A673 (cell line): ENCODE results near the gene ZNF335. TPM values are rescaled to one million over a fixed set of nuclear protein-coding genes. Genes with fewer than 3 reads are reported as not detected.
A peak's percentile ranks its signal among the peaks of the same experiment; 100 is the strongest.

ENCODE experiments used
- BruUV-seq: library from RNA; stranded (reverse); fragments of 400-500 nt; replicated peaks from 2 replicates; lab custom pipeline; 2021; lab: Mats Ljungman, UMichigan
- CTCF ChIA-PET: fragments of 300-600 bp; sonication (Branson Sonifier 250); formaldehyde crosslinking; loops from one replicate; lab custom pipeline; 2022; ENCODE audit warnings: antibody characterized with exemption; lab: Charles Lee
- POLR2A ChIA-PET: fragments of 300-600 bp; sonication (Branson Sonifier 250); formaldehyde crosslinking; loops from one replicate; lab custom pipeline; 2022; ENCODE audit warnings: antibody characterized with exemption; ENCODE audit not compliant: low non-redundant PET; lab: Charles Lee
- DNase-seq: peaks from one replicate; pipeline ENCODE4 v3.0.0-alpha.2; 2015; ENCODE audit warnings: low spot score
- H3K27ac ChIP-seq: fragments of 200-600 bp; sonication (generic); 2 replicates; pipeline ENCODE4 v1.5.1; 2016; ENCODE audit warnings: mixed run types, low read depth, mild to moderate bottlenecking, mixed read lengths, antibody characterized with exemption, low read length; ENCODE audit not compliant: poor library complexity, severe bottlenecking
- H3K27me3 ChIP-seq: fragments of 200-600 bp; sonication (generic); replicated peaks from 2 replicates; pipeline ENCODE4 v1.6.1; 2017; ENCODE audit warnings: mixed run types, low read depth, mild to moderate bottlenecking, mixed read lengths, antibody characterized with exemption, low read length; ENCODE audit not compliant: insufficient read depth, poor library complexity
- H3K36me3 ChIP-seq: fragments of 200-600 bp; sonication (generic); 2 replicates; pipeline ENCODE4 v1.6.1; 2016; ENCODE audit warnings: mixed run types, mild to moderate bottlenecking, mixed read lengths, antibody characterized with exemption, low read length; ENCODE audit not compliant: insufficient read depth, poor library complexity, severe bottlenecking
- H3K4me1 ChIP-seq: fragments of 200-600 bp; sonication (generic); 2 replicates; pipeline ENCODE4 v1.6.1; 2017; ENCODE audit warnings: mixed run types, mild to moderate bottlenecking, mixed read lengths, antibody characterized with exemption, low read length; ENCODE audit not compliant: insufficient read depth, poor library complexity, severe bottlenecking
- H3K4me3 ChIP-seq: fragments of 200-600 bp; sonication (generic); 2 replicates; pipeline ENCODE4 v1.5.1; 2016; ENCODE audit warnings: low read depth, mixed run types, mild to moderate bottlenecking, mixed read lengths, low read length; ENCODE audit not compliant: poor library complexity, severe bottlenecking
- H3K9me3 ChIP-seq: fragments of 200-600 bp; sonication (generic); 2 replicates; pipeline ENCODE4 v1.6.1; 2016; ENCODE audit warnings: mixed run types, low read depth, mild to moderate bottlenecking, mixed read lengths, antibody characterized with exemption, low read length; ENCODE audit not compliant: poor library complexity, severe bottlenecking
- EZH2 ChIP-seq: fragments of 200-600 bp; sonication (generic); IDR thresholded peaks from 2 replicates; pipeline ENCODE4 v1.6.1; 2017; ENCODE audit warnings: borderline replicate concordance, low read depth, mild to moderate bottlenecking, mixed read lengths, antibody characterized with exemption, low read length; ENCODE audit not compliant: poor library complexity, severe bottlenecking
- intact Hi-C: fragments of 100-400 bp; cut with micrococcal nuclease; formaldehyde crosslinking; loops from one replicate; pipeline ENCODE4 v1.10.0; 2022; ENCODE audit not compliant: unreplicated experiment
- total RNA-seq: library from RNA; stranded (reverse); gene quantifications from 2 replicates; pipeline ENCODE4 v1.2.3, GENCODE V29; 2021
- TF ChIP-seq, protein P1 (sequence below): fragments of 300-800, 200-600 bp; sonication (generic); conservative IDR thresholded peaks from 2 replicates; pipeline ENCODE4 v1.5.1; 2017; ENCODE audit warnings: low read depth, mild to moderate bottlenecking, antibody characterized with exemption, low read length, moderate library complexity, mixed read lengths

ZNF335 gene
- total RNA-seq, 1 experiment from 2014 or later: 31.9 TPM

DNA sequence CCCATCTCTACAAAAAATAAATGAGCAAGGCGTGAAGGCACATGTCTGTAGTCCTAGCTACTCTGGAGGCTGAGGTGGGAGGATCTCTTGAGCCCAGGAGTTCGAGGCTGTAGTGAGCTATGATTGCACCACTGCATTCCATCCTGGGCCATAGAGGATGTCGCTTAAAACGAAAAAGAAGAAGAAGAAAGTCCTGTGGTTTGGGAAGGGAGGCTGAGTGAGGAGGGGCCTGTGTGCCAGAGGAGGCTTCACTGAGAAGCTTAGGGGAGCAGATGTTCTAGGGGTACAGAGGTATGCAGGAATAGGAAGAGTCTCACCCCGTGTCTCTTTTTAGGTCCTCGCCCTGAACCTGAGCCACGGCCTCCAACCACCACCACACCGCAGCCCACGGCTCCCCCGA lies 40.9 kb upstream of the ZNF335 start:
- Histone ChIP-seq H3K27me3 (no peaks in the 10 kb centered on the region), H3K27ac (no peak overlapping the region), H3K36me3 (no peaks in the 10 kb centered on the region), H3K9me3 (no peaks in the 10 kb centered on the region), H3K4me1 (peaks cover 25% of the 10 kb centered on the region), H3K4me3 (no peak overlapping the region)
- no peak for DNase-seq
- POLR2A ChIA-PET: no interaction called here
- TF ChIP-seq, protein P1, sequence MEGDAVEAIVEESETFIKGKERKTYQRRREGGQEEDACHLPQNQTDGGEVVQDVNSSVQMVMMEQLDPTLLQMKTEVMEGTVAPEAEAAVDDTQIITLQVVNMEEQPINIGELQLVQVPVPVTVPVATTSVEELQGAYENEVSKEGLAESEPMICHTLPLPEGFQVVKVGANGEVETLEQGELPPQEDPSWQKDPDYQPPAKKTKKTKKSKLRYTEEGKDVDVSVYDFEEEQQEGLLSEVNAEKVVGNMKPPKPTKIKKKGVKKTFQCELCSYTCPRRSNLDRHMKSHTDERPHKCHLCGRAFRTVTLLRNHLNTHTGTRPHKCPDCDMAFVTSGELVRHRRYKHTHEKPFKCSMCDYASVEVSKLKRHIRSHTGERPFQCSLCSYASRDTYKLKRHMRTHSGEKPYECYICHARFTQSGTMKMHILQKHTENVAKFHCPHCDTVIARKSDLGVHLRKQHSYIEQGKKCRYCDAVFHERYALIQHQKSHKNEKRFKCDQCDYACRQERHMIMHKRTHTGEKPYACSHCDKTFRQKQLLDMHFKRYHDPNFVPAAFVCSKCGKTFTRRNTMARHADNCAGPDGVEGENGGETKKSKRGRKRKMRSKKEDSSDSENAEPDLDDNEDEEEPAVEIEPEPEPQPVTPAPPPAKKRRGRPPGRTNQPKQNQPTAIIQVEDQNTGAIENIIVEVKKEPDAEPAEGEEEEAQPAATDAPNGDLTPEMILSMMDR: no peak
- no peak for TF ChIP-seq EZH2
- intact Hi-C loops: no loop called here
- no TSS peak for BruUV-seq
- CTCF ChIA-PET: interaction anchor here (3.0 kb wide), 1 partner anchor 26 kb away, joined by 12 read pairs; no protein-coding TSS in a partner anchor

DNA sequence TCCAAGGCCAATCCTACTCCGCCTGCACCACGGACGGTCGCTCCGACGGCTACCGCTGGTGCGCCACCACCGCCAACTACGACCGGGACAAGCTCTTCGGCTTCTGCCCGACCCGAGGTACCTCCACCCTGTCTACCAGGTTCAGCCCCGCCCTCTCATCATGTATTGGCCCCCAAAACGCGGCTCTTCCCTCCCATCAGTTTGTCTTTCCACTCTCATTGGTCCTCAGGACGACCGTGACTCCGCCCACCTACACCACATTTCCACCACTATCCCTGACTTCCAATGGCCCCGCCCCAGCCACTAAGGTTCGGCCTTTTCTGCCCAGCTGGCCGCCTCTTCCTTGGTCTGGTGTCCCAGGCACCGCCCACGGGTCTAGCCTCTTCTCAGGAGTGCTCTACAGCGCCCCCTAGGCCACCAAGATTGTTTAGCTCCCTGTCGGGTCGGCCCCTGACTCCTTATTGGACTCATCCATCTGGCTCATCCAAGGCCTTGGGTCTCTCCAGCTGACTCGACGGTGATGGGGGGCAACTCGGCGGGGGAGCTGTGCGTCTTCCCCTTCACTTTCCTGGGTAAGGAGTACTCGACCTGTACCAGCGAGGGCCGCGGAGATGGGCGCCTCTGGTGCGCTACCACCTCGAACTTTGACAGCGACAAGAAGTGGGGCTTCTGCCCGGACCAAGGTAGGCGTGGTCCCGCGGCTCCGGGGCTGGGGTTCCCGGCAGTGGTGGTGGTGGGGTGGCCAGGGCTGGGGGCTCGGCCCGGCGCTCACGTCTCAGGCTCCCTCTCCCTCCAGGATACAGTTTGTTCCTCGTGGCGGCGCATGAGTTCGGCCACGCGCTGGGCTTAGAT lies 39.9 kb upstream of the ZNF335 start:
- peak; percentile 55 for DNase-seq
- Histone ChIP-seq H3K27me3 (no peaks in the 10 kb centered on the region), H3K4me1 (peaks cover 25% of the 10 kb centered on the region), H3K36me3 (no peaks in the 10 kb centered on the region), H3K4me3 (no peak overlapping the region), H3K9me3 (no peaks in the 10 kb centered on the region), H3K27ac (no peak overlapping the region)
- intact Hi-C loops: no loop called here
- ChIA-PET CTCF (interaction anchor here (0.5 to 1.0 kb wide), 4 partner anchors 19 to 415 kb away, joined by 3 to 7 read pairs (median 3); no protein-coding TSS in a partner anchor), POLR2A (no interaction called here)
- no TSS peak for BruUV-seq
- TF ChIP-seq, protein P1: peak; percentile 65
- TF ChIP-seq EZH2: no peak

DNA sequence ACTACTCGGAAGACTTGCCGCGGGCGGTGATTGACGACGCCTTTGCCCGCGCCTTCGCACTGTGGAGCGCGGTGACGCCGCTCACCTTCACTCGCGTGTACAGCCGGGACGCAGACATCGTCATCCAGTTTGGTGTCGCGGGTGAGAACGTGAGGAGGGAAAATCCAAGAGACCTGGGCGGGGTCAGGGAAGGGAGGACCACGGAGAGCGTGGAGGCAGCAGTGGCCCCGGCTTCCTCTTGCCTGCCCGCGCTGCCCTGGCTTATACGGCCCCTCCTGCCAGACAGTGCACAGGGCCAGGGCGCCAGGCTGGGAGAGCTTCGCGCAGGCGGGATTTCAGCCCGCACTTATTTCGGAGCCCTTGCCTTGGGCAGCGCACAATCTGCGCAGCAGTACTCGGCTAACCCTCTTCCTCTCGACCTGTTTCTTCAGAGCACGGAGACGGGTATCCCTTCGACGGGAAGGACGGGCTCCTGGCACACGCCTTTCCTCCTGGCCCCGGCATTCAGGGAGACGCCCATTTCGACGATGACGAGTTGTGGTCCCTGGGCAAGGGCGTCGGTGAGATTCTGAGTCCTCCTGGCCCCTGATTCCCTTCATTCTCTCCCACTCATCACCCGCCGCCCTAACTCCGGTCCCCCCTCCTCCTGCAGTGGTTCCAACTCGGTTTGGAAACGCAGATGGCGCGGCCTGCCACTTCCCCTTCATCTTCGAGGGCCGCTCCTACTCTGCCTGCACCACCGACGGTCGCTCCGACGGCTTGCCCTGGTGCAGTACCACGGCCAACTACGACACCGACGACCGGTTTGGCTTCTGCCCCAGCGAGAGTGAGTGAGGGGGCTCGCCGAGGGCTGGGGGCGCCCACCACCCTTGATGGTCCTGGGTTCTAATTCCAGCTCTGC lies 38.7 kb upstream of the ZNF335 start:
- Histone ChIP-seq H3K27me3 (no peaks in the 10 kb centered on the region), H3K4me1 (peaks cover 27% of the 10 kb centered on the region), H3K4me3 (no peak overlapping the region), H3K36me3 (no peaks in the 10 kb centered on the region), H3K9me3 (no peaks in the 10 kb centered on the region), H3K27ac (no peak overlapping the region)
- DNase-seq: no peak
- ChIA-PET POLR2A (no interaction called here), CTCF (interaction anchor here (0.9 to 1.0 kb wide), 2 partner anchors 20 to 24 kb away, joined by 3 read pairs; no protein-coding TSS in a partner anchor)
- intact Hi-C loops: no loop called here
- BruUV-seq: no TSS peak
- no peak for TF ChIP-seq EZH2
- TF ChIP-seq, protein P1: no peak
